Femur (tissue), 1 donor: ENCODE measurements around the gene SYNPO.

Source experiments
- DNase-seq: peaks from one replicate; pipeline ENCODE4 v3.0.0-alpha.2; 2017

The SYNPO gene

GRCh38 chr5:150659360-150660107, 19.1 kb downstream of the SYNPO start:
- no peak for DNase-seq

GRCh38 chr5:150660108-150660831, 19.8 kb downstream of the SYNPO start:
- no peak for DNase-seq

- DNase-seq = no peak
Observed at GRCh38 chr5:150661086-150661485, 20.6 kb downstream of the SYNPO start, which contains the start of gene MYOZ3. Gene MYOZ3, plus strand, starts transcription at chr5:150661251. Its CDS starts 1,691 bp downstream, at chr5:150662942.

- no peak for DNase-seq
Observed at GRCh38 chr5:150661821-150662596, 21.5 kb downstream of the SYNPO start.

GRCh38 chr5:150662731-150663516, 22.5 kb downstream of the SYNPO start:
- no peak for DNase-seq

- no peak for DNase-seq
Observed at GRCh38 chr5:150663936-150664335, 23.5 kb downstream of the SYNPO start.

- no peak for DNase-seq
Observed at GRCh38 chr5:150665044-150665443, 24.6 kb downstream of the SYNPO start.

GRCh38 chr5:150670275-150670947, 30.0 kb downstream of the SYNPO start:
- DNase-seq = no peak

GRCh38 chr5:150670948-150671310, 30.5 kb downstream of the SYNPO start:
- DNase-seq = no peak

- no peak for DNase-seq
Observed at GRCh38 chr5:150671509-150672236, 31.2 kb downstream of the SYNPO start.

- peak; percentile 77 for DNase-seq
Observed at GRCh38 chr5:150672237-150672883, 31.9 kb downstream of the SYNPO start.

- DNase-seq = no peak
Observed at GRCh38 chr5:150672884-150673275, 32.4 kb downstream of the SYNPO start.

- DNase-seq = peak; percentile 91
Observed at GRCh38 chr5:150674341-150674821, 33.9 kb downstream of the SYNPO start.

- no peak for DNase-seq
Observed at GRCh38 chr5:150675069-150675468, 34.6 kb downstream of the SYNPO start.

- no peak for DNase-seq
Observed at GRCh38 chr5:150676578-150676977, 36.1 kb downstream of the SYNPO start.

GRCh38 chr5:150689120-150689519, 48.7 kb downstream of the SYNPO start:
- DNase-seq = no peak

- no peak for DNase-seq
Observed at GRCh38 chr5:150690760-150691159, 50.3 kb downstream of the SYNPO start.

GRCh38 chr5:150692276-150692675, 51.8 kb downstream of the SYNPO start:
- no peak for DNase-seq

- no peak for DNase-seq
Observed at GRCh38 chr5:150694612-150695011, 54.2 kb downstream of the SYNPO start.

GRCh38 chr5:150700246-150700593, 59.8 kb downstream of the SYNPO start:
- no peak for DNase-seq
